GM21390 (cell line): ENCODE results near the gene SCYGR3.

ENCODE experiments used
- ATAC-seq: cut with Tn5 transposase; IDR thresholded peaks from one replicate; pipeline ENCODE4 v1.9.1; 2021; ENCODE audit not compliant: unreplicated experiment

SCYGR3 gene

DNA sequence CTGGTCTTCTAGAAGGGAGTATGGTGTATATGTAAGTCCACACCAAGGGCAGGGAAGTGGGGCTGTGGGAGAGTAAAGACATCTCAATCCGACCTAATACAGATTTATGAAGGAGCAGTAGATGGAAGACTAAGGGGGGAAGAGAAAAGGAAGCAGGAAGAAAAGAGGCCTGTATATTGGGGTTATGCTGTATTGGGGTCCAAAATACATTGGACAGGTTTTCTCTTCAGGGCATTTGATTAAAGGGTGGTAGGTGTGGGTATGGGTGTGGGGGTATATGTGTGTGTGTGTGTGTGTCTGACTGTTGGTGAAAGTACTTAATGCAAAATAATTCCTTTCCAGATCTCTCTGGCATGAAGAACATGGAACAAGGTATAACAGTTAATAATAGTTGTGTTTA, 49.6 kb downstream of the SCYGR3 start:
- no peak for ATAC-seq
